ENCODE measurements around the gene CUX1.
"Not testable (repeated sequence)": the region's sequence is repeated elsewhere in the genome, so short reads cannot be mapped to it uniquely, and the experiment has no call there.

Gene CUX1

GRCh38 chr7:101790566-101791293 is 26.7 kb upstream of the CUX1 start:
- Histone ChIP-seq H3K9me3 (ENCODE audit: control insufficient read depth, insufficient read depth, low read length) (no peaks in the 10 kb centered on the region), H3F3A (ENCODE audit: control insufficient read depth, insufficient read depth) (no peaks in the 10 kb centered on the region), H3K4me1 (ENCODE audit: control insufficient read depth, low read length) (no peaks in the 10 kb centered on the region), H3K27ac (ENCODE audit: low read depth, low read length) (no peak overlapping the region), H3K4me3 (ENCODE audit: low read length) (no peak overlapping the region), H3K9me2 (replicated peaks; ENCODE audit: control insufficient read depth, low read length) (no peaks in the 10 kb centered on the region), H3K36me3 (ENCODE audit: control insufficient read depth, low read length) (no peaks in the 10 kb centered on the region), H4K20me1 (ENCODE audit: control insufficient read depth, insufficient read depth, low read depth, low read length) (no peaks in the 10 kb centered on the region), H3K4me2 (ENCODE audit: low read length) (no peak overlapping the region), H3K27me3 (ENCODE audit: control insufficient read depth, low read length) (no peaks in the 10 kb centered on the region), H3K79me2 (ENCODE audit: control insufficient read depth, low read length) (no peaks in the 10 kb centered on the region)
- TF ChIP-seq EZH2phosphoT487 (IDR thresholded peaks at IDR 0.05; ENCODE audit: borderline replicate concordance, low read length) (no peak), CTCF (IDR thresholded peaks at IDR 0.05; ENCODE audit: low read depth, low read length, poor library complexity, severe bottlenecking) (no peak)

GRCh38 chr7:101792051-101792681 is 25.3 kb upstream of the CUX1 start:
- Histone ChIP-seq H3K27me3 (ENCODE audit: control insufficient read depth, low read length) (no peaks in the 10 kb centered on the region), H3K79me2 (ENCODE audit: control insufficient read depth, low read length) (no peaks in the 10 kb centered on the region), H4K20me1 (ENCODE audit: control insufficient read depth, insufficient read depth, low read depth, low read length) (no peaks in the 10 kb centered on the region), H3K4me1 (ENCODE audit: control insufficient read depth, low read length) (peaks cover 14% of the 10 kb centered on the region), H3K27ac (ENCODE audit: low read depth, low read length) (no peak overlapping the region), H3F3A (ENCODE audit: control insufficient read depth, insufficient read depth) (peaks cover 5% of the 10 kb centered on the region), H3K9me2 (replicated peaks; ENCODE audit: control insufficient read depth, low read length) (no peaks in the 10 kb centered on the region), H3K4me2 (ENCODE audit: low read length) (no peak overlapping the region), H3K9me3 (ENCODE audit: control insufficient read depth, insufficient read depth, low read length) (no peaks in the 10 kb centered on the region), H3K36me3 (ENCODE audit: control insufficient read depth, low read length) (no peaks in the 10 kb centered on the region), H3K4me3 (ENCODE audit: low read length) (no peak overlapping the region)
- TF ChIP-seq CTCF (IDR thresholded peaks at IDR 0.05; ENCODE audit: low read depth, low read length, poor library complexity, severe bottlenecking) (no peak), EZH2phosphoT487 (IDR thresholded peaks at IDR 0.05; ENCODE audit: borderline replicate concordance, low read length) (no peak)

- H3K79me2 ChIP-seq (ENCODE audit: control insufficient read depth, low read length); H3K27me3 ChIP-seq (ENCODE audit: control insufficient read depth, low read length); H3K9me3 ChIP-seq (ENCODE audit: control insufficient read depth, insufficient read depth, low read length); H3K4me2 ChIP-seq (ENCODE audit: low read length); H3K4me3 ChIP-seq (ENCODE audit: low read length); H3F3A ChIP-seq (ENCODE audit: control insufficient read depth, insufficient read depth); H3K9me2 ChIP-seq (replicated peaks; ENCODE audit: control insufficient read depth, low read length); H4K20me1 ChIP-seq (ENCODE audit: control insufficient read depth, insufficient read depth, low read depth, low read length); H3K27ac ChIP-seq (ENCODE audit: low read depth, low read length); H3K36me3 ChIP-seq (ENCODE audit: control insufficient read depth, low read length): not testable (repeated sequence)
- peaks cover 19% of the 10 kb centered on the region for H3K4me1 ChIP-seq (ENCODE audit: control insufficient read depth, low read length)
These were observed 24.7 kb upstream of the CUX1 start for GRCh38 chr7:101792682-101793071.

- H3K4me2 ChIP-seq (ENCODE audit: low read length): no peak overlapping the region
- no peaks in the 10 kb centered on the region for H3K9me3 ChIP-seq (ENCODE audit: control insufficient read depth, insufficient read depth, low read length)
- H3K27me3 ChIP-seq (ENCODE audit: control insufficient read depth, low read length): no peaks in the 10 kb centered on the region
- peaks cover 47% of the 10 kb centered on the region for H3K4me1 ChIP-seq (ENCODE audit: control insufficient read depth, low read length)
- peaks cover 26% of the 10 kb centered on the region for H3F3A ChIP-seq (ENCODE audit: control insufficient read depth, insufficient read depth)
- no peaks in the 10 kb centered on the region for H3K79me2 ChIP-seq (ENCODE audit: control insufficient read depth, low read length)
- no peak overlapping the region for H3K27ac ChIP-seq (ENCODE audit: low read depth, low read length)
- TF ChIP-seq CTCF (IDR thresholded peaks at IDR 0.05; ENCODE audit: low read depth, low read length, poor library complexity, severe bottlenecking): no peak
- no peak for TF ChIP-seq EZH2phosphoT487 (IDR thresholded peaks at IDR 0.05; ENCODE audit: borderline replicate concordance, low read length)
- H3K36me3 ChIP-seq (ENCODE audit: control insufficient read depth, low read length): no peaks in the 10 kb centered on the region
- no peaks in the 10 kb centered on the region for H4K20me1 ChIP-seq (ENCODE audit: control insufficient read depth, insufficient read depth, low read depth, low read length)
- no peak overlapping the region for H3K4me3 ChIP-seq (ENCODE audit: low read length)
- no peaks in the 10 kb centered on the region for H3K9me2 ChIP-seq (replicated peaks; ENCODE audit: control insufficient read depth, low read length)
These were observed 22.0 kb upstream of the CUX1 start for GRCh38 chr7:101795461-101795860.

GRCh38 chr7:101798173-101798572 is 19.3 kb upstream of the CUX1 start:
- H3F3A ChIP-seq (ENCODE audit: control insufficient read depth, insufficient read depth): peaks cover 26% of the 10 kb centered on the region
- peak overlapping the region; percentile 83 for H3K27ac ChIP-seq (ENCODE audit: low read depth, low read length)
- H3K4me3 ChIP-seq (ENCODE audit: low read length): peak overlapping the region; percentile 34
- not testable (repeated sequence) for H3K9me3 ChIP-seq (ENCODE audit: control insufficient read depth, insufficient read depth, low read length); H3K36me3 ChIP-seq (ENCODE audit: control insufficient read depth, low read length); H4K20me1 ChIP-seq (ENCODE audit: control insufficient read depth, insufficient read depth, low read depth, low read length); H3K27me3 ChIP-seq (ENCODE audit: control insufficient read depth, low read length); H3K9me2 ChIP-seq (replicated peaks; ENCODE audit: control insufficient read depth, low read length); H3K79me2 ChIP-seq (ENCODE audit: control insufficient read depth, low read length)
- peaks cover 55% of the 10 kb centered on the region for H3K4me1 ChIP-seq (ENCODE audit: control insufficient read depth, low read length)
- peak overlapping the region; percentile 58 for H3K4me2 ChIP-seq (ENCODE audit: low read length)
